Measurements from ENCODE around the gene S100A5.

GRCh38 chr1:153506386-153506785 lies 34.3 kb downstream of the S100A5 start:
- TF ChIP-seq CTCF (IDR thresholded peaks at IDR 0.05) (no peak), POLR2A (IDR thresholded peaks at IDR 0.05) (no peak)

Measured in breast epithelium (tissue), 3 donors.